ENCODE measurements around the gene SASH3.
"Not testable (repeated sequence)": the region's sequence is repeated elsewhere in the genome, so short reads cannot be mapped to it uniquely, and the experiment has no call there.

SASH3 gene

DNA sequence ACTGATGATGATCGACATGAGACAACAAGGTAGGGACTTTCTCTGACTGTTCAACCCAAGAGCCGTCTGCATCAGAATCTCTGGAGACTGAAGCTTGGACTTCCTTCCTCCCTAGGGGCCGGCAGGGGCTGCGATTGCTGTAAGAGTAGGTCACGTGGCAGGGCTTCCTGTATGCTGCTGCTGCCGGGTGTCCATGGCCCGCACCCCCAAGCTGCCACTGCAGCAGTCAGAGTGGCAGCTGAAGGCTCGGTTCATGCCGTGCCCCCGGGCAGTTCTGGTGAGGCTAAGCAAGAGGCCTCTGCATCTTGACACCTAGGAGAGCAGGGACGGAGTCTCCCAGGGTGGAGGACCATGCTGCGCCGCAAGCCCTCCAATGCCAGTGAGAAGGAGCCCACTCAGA lies at the start of gene SASH3:
Gene SASH3, plus strand, starts transcription at position 203 of the 400 bp plus-strand sequence. Its CDS starts 149 bp downstream, at position 352.
- in situ Hi-C loops (cut with MboI; ENCODE audit: low sequenced_read_pairs), result no loop called here

GRCh38 chrX:129731228-129731627 lies 48.5 kb upstream of the SASH3 start:
- in situ Hi-C loops (cut with MboI; ENCODE audit: low sequenced_read_pairs), result no loop called here

DNA sequence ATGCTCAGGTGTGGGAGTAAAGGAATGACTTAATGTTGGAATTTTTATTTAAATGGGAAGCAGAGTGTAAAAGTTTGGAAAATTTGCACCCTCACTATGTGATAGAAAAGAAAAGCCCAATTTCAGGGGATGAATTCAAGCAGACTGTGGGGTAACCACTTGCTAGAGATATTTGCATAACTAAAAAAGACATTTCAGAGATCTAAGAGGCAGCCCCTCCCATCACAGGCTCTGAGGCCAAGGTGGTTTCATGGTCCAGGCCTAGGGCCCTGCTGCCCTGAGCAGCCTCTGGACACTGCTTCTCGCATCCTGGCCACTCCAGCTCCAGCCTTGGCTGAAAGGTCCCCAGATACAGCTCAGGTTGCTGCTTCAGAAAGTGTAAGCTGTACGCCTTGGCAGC lies 46.9 kb upstream of the SASH3 start:
- in situ Hi-C loops (cut with MboI; ENCODE audit: low sequenced_read_pairs), result no loop called here

DNA sequence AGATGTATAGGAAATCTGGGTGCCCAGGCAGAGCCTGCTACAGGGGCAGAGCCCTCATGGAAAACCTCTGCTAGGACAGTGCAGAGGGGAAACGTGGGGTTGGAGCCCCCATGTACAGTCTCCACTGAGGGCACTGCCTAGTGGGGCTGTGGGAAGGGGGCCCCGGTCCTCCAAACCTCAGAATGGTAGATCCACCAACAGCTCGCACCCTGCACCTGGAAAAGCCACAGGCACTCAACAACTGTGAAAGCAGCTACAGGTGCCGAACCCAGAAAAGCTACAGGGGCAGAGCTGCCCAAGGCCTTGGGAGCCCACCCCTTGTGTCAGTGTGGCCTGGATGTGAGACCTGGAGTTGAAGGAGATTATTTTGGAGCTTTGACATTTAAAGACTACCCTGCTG lies 46.4 kb upstream of the SASH3 start:
- in situ Hi-C loops (cut with MboI; ENCODE audit: low sequenced_read_pairs), result no loop called here

GRCh38 chrX:129736491-129736890 lies 43.3 kb upstream of the SASH3 start:
- in situ Hi-C loops (cut with MboI; ENCODE audit: low sequenced_read_pairs), result no loop called here

DNA sequence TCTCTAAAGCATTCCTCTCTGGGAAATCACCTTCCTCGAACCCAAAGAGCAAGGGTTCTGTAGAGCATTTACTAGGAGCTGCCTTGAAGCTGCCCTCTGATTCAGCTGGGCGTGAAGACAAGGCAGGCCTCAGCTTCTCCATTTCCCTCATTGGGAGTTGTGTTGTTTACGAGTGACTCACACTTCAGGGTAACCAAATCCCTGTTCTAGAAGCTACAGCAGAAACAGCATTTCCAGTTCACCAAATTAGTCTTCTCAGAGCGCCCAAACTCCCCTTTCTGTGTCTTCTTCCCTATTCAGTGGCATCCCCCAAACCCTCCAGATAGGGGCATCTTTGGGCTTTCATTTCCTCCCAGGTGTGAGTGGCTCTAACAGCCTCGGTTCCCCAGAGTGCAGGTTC lies 41.8 kb upstream of the SASH3 start:
- in situ Hi-C loops (cut with MboI; ENCODE audit: low sequenced_read_pairs), result no loop called here

- in situ Hi-C loops (cut with MboI; ENCODE audit: low sequenced_read_pairs), result no loop called here
Measured at GRCh38 chrX:129738466-129739308, 41.1 kb upstream of the SASH3 start, which contains the start of gene XPNPEP2. XPNPEP2 (plus strand) TSS chrX:129738979; CDS start chrX:129739214, 235 bp downstream.

GRCh38 chrX:129739578-129739977 lies 40.2 kb upstream of the SASH3 start:
- in situ Hi-C loops (cut with MboI; ENCODE audit: low sequenced_read_pairs), result no loop called here

GRCh38 chrX:129741880-129742758 lies 37.6 kb upstream of the SASH3 start:
- in situ Hi-C loops (cut with MboI; ENCODE audit: low sequenced_read_pairs), result no loop called here

- in situ Hi-C loops (cut with MboI; ENCODE audit: low sequenced_read_pairs), result not testable (repeated sequence)
Measured at GRCh38 chrX:129742759-129743152, 37.0 kb upstream of the SASH3 start.

GRCh38 chrX:129743821-129744220 lies 35.9 kb upstream of the SASH3 start:
- in situ Hi-C loops (cut with MboI; ENCODE audit: low sequenced_read_pairs), result no loop called here

GRCh38 chrX:129744861-129745321 lies 34.9 kb upstream of the SASH3 start:
- in situ Hi-C loops (cut with MboI; ENCODE audit: low sequenced_read_pairs), result no loop called here

GRCh38 chrX:129746557-129747470 lies 32.9 kb upstream of the SASH3 start:
- in situ Hi-C loops (cut with MboI; ENCODE audit: low sequenced_read_pairs), result no loop called here

DNA sequence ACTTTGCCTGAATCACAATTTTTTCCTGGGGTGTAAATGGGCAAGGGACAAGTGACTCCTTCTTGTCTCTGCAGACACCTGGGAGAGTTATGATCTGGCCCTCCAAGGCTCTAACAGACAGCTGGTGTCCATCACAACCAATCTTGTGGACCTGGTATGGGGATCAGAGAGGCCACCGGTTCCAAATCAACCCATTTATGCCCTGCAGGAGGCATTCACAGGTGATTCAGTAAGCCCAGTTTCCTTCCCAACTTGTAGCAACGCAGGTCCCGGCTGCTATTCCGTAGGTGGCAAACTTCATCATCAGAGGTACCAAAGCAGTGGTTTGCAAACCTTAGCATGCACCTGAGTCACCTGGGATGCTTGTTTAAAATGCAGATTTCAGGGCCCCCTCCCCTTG lies 32.2 kb upstream of the SASH3 start:
- in situ Hi-C loops (cut with MboI; ENCODE audit: low sequenced_read_pairs), result no loop called here

DNA sequence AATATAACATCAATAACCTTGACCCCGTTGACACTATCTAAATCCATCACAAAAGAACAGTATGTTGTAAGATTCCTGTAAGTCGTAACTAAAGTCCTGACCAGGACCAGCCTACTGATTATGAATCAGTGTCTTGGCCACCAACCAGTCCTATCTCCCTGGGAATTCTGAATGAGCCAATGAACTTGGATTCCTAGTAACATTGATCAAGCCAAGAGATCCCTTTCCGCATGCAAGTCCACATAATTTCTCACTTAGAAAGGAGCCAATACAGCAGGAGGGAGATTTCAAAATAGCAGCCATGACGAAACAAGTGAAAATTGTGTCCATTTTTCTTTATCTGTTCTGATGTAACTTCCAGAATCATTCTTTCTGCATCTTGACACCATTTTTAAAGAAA lies 31.4 kb upstream of the SASH3 start:
- in situ Hi-C loops (cut with MboI; ENCODE audit: low sequenced_read_pairs), result no loop called here

DNA sequence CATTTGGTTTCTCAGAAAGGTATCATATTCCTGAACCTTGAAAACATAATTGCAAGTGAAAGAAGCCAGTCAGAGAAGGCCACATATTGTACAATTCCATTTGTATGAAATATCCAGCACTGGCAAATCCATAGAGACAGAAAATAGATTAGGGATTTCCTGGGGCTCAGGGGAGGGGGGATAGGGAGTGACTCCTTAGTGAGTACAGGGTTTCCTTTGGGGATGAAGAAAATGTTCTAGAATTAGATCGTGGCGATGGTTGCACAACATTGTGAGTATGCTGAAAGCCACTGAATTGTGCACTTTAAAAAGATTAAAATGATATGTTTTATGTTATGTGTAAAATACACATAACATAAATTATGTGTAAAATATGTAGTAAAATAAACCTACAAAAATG lies 30.7 kb upstream of the SASH3 start:
- in situ Hi-C loops (cut with MboI; ENCODE audit: low sequenced_read_pairs), result no loop called here

DNA sequence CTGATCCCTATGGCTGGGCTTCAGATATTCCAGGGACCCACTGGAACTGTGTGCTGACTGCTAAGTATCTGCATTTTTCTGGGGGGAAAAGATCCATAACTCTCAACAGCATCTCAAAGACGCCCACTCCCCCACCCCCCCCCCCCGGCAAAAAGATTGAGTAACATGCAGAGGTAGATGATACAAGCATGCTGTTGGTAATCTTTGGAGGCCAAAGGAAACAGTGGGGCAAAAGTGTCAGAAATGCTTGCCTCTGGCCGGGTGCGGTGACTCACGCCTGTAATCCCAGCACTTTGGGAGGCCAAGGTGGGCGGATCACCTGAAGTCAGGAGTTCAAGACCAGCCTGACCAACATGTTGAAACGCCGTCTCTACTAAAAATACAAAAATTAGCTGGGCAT lies 28.8 kb upstream of the SASH3 start:
- in situ Hi-C loops (cut with MboI; ENCODE audit: low sequenced_read_pairs), result no loop called here

GRCh38 chrX:129754056-129755024 lies 25.4 kb upstream of the SASH3 start:
- in situ Hi-C loops (cut with MboI; ENCODE audit: low sequenced_read_pairs), result no loop called here

All from HL-60/S4 treated with retinoic acid at 250 ng/mL for 4 days and 3 days (cell line).